ENCODE measurements around the gene TAS1R3. TPM values are rescaled to one million over a fixed set of nuclear protein-coding genes. Genes with fewer than 3 reads are reported as not detected.

TAS1R3 gene
- total RNA-seq, 1 experiment from 2014 or later: 0.22 TPM

- TF ChIP-seq SOX15 (CRISPR knock-in tag; IDR thresholded peaks at IDR 0.05): no peak
- no peak for TF ChIP-seq ZNF263 (CRISPR knock-in tag; IDR thresholded peaks at IDR 0.05; ENCODE audit: low read depth)
- TF ChIP-seq ZNF512 (CRISPR knock-in tag; IDR thresholded peaks at IDR 0.05; ENCODE audit: borderline replicate concordance): no peak
Observed at GRCh38 chr1:1356166-1356795, 25.2 kb downstream of the TAS1R3 start (continued).

DNA sequence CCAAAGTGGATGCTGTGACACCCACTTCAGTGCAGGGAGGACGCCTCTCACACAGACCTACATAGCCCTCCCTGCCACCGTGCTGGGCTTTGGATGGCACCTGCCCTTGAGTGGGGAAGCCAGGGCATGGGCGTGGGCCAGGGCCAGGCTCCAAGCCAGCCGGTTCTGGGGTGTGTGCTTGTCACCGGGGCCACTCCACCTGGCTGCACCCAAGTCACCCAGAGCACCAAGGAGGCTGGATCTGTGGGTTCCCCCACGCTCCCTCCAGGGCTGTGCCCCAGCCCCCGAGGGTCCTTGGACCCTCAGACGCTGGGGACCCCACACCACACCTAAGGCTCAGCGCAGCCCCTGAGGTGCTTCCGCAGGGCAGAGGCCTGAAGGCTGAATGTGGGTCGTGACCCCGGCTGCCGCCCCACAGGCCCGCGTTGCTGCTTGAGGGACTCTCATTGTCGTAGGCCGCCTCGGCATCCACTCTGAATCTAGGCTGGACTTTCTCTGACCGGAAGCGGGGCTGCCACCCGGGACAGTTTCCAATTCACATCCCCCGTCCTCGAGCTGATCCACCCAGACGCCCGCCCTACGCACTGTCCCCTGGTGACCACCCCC is 25.8 kb downstream of the TAS1R3 start:
- ChIA-PET POLR2A (interaction anchor here (1.2 kb wide), 1 partner anchor 15 kb away, joined by 4 read pairs; no protein-coding TSS in a partner anchor), CTCF (no interaction called here)
- H3K36me3 Mint-ChIP-seq: no peaks in the 10 kb centered on the region
- DNase-seq (ENCODE audit: low spot score) (no peak), ATAC-seq (no peak)
- H3K27me3 Mint-ChIP-seq (ENCODE audit: low read depth): peaks cover 19% of the 10 kb centered on the region
- H3K9me3 Mint-ChIP-seq: no peaks in the 10 kb centered on the region
- no peak overlapping the region for H3K4me3 Mint-ChIP-seq
- no peak overlapping the region for H3K27ac Mint-ChIP-seq
- H3K4me1 Mint-ChIP-seq: peaks cover 37% of the 10 kb centered on the region
- no peak for TF ChIP-seq FOXJ3 (CRISPR knock-in tag; IDR thresholded peaks at IDR 0.05; ENCODE audit: borderline replicate concordance)
- no peak for TF ChIP-seq SMAD3 (CRISPR knock-in tag; IDR thresholded peaks at IDR 0.05; ENCODE audit: borderline replicate concordance)
- TF ChIP-seq, protein P1, sequence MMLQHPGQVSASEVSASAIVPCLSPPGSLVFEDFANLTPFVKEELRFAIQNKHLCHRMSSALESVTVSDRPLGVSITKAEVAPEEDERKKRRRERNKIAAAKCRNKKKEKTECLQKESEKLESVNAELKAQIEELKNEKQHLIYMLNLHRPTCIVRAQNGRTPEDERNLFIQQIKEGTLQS (CRISPR knock-in tag; conservative IDR thresholded peaks at IDR 0.05): no peak
- TF ChIP-seq JAZF1 (CRISPR knock-in tag; IDR thresholded peaks at IDR 0.05): no peak
- TF ChIP-seq, protein P2, sequence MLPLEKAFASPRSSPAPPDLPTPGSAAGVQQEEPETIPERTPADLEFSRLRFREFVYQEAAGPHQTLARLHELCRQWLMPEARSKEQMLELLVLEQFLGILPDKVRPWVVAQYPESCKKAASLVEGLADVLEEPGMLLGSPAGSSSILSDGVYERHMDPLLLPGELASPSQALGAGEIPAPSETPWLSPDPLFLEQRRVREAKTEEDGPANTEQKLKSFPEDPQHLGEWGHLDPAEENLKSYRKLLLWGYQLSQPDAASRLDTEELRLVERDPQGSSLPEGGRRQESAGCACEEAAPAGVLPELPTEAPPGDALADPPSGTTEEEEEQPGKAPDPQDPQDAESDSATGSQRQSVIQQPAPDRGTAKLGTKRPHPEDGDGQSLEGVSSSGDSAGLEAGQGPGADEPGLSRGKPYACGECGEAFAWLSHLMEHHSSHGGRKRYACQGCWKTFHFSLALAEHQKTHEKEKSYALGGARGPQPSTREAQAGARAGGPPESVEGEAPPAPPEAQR (CRISPR knock-in tag; IDR thresholded peaks at IDR 0.05): no peak
- no peak for TF ChIP-seq RORB (CRISPR knock-in tag; IDR thresholded peaks at IDR 0.05)
- no peak for TF ChIP-seq HMGXB4 (CRISPR knock-in tag; IDR thresholded peaks at IDR 0.05)
- TF ChIP-seq, protein P3, sequence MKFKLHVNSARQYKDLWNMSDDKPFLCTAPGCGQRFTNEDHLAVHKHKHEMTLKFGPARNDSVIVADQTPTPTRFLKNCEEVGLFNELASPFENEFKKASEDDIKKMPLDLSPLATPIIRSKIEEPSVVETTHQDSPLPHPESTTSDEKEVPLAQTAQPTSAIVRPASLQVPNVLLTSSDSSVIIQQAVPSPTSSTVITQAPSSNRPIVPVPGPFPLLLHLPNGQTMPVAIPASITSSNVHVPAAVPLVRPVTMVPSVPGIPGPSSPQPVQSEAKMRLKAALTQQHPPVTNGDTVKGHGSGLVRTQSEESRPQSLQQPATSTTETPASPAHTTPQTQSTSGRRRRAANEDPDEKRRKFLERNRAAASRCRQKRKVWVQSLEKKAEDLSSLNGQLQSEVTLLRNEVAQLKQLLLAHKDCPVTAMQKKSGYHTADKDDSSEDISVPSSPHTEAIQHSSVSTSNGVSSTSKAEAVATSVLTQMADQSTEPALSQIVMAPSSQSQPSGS (CRISPR knock-in tag; IDR thresholded peaks at IDR 0.05; ENCODE audit: borderline replicate concordance, low read depth): no peak
- TF ChIP-seq PREB (CRISPR knock-in tag; IDR thresholded peaks at IDR 0.05; ENCODE audit: borderline replicate concordance): no peak
- no peak for TF ChIP-seq GABPB1 (CRISPR knock-in tag; IDR thresholded peaks at IDR 0.05)
- TF ChIP-seq, protein P4, sequence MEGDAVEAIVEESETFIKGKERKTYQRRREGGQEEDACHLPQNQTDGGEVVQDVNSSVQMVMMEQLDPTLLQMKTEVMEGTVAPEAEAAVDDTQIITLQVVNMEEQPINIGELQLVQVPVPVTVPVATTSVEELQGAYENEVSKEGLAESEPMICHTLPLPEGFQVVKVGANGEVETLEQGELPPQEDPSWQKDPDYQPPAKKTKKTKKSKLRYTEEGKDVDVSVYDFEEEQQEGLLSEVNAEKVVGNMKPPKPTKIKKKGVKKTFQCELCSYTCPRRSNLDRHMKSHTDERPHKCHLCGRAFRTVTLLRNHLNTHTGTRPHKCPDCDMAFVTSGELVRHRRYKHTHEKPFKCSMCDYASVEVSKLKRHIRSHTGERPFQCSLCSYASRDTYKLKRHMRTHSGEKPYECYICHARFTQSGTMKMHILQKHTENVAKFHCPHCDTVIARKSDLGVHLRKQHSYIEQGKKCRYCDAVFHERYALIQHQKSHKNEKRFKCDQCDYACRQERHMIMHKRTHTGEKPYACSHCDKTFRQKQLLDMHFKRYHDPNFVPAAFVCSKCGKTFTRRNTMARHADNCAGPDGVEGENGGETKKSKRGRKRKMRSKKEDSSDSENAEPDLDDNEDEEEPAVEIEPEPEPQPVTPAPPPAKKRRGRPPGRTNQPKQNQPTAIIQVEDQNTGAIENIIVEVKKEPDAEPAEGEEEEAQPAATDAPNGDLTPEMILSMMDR (IDR thresholded peaks at IDR 0.05): no peak
- TF ChIP-seq FOXP1 (CRISPR knock-in tag; IDR thresholded peaks at IDR 0.05; ENCODE audit: borderline replicate concordance): no peak
- no peak for TF ChIP-seq OVOL2 (CRISPR knock-in tag; IDR thresholded peaks at IDR 0.05; ENCODE audit: borderline replicate concordance)
- TF ChIP-seq NFYB (CRISPR knock-in tag; conservative IDR thresholded peaks at IDR 0.05; ENCODE audit: low read depth): no peak

Measured in WTC11 (cell line).